GM18519 (cell line): ENCODE measurements around the gene ITPK1.

ENCODE experiments used
- ATAC-seq: cut with Tn5 transposase; IDR thresholded peaks from one replicate; pipeline ENCODE4 v1.9.1; 2021; ENCODE audit warnings: mild to moderate bottlenecking, moderate library complexity; ENCODE audit not compliant: unreplicated experiment, low FRiP score

ITPK1 gene

GRCh38 chr14:93031505-93032315 is 84.0 kb downstream of the ITPK1 start:
- no peak for ATAC-seq

- ATAC-seq, result no peak
These were observed 85.0 kb downstream of the ITPK1 start for GRCh38 chr14:93030761-93031160.

GRCh38 chr14:93029911-93030508 is 85.7 kb downstream of the ITPK1 start:
- no peak for ATAC-seq

GRCh38 chr14:93029417-93029816 is 86.3 kb downstream of the ITPK1 start:
- ATAC-seq, result no peak

GRCh38 chr14:93028724-93029076 is 87.0 kb downstream of the ITPK1 start:
- ATAC-seq, result no peak

GRCh38 chr14:93027810-93028723 is 87.7 kb downstream of the ITPK1 start:
- no peak for ATAC-seq

GRCh38 chr14:93026339-93026738 is 89.4 kb downstream of the ITPK1 start:
- no peak for ATAC-seq

GRCh38 chr14:93025055-93025454 is 90.7 kb downstream of the ITPK1 start:
- no peak for ATAC-seq

GRCh38 chr14:93024493-93024892 is 91.2 kb downstream of the ITPK1 start:
- no peak for ATAC-seq

GRCh38 chr14:93023802-93024434 is 91.8 kb downstream of the ITPK1 start:
- no peak for ATAC-seq

- ATAC-seq, result no peak
These were observed 92.7 kb downstream of the ITPK1 start for GRCh38 chr14:93023039-93023438.

- ATAC-seq, result no peak
These were observed 95.8 kb downstream of the ITPK1 start for GRCh38 chr14:93019970-93020369.

GRCh38 chr14:93019367-93019843 is 96.3 kb downstream of the ITPK1 start:
- ATAC-seq, result no peak

GRCh38 chr14:93018366-93018765 is 97.4 kb downstream of the ITPK1 start:
- ATAC-seq, result no peak

- no peak for ATAC-seq
These were observed 97.8 kb downstream of the ITPK1 start for GRCh38 chr14:93017898-93018297.

- ATAC-seq, result no peak
These were observed 98.4 kb downstream of the ITPK1 start for GRCh38 chr14:93017301-93017797.

GRCh38 chr14:93016275-93016845 is 99.4 kb downstream of the ITPK1 start:
- ATAC-seq, result no peak

GRCh38 chr14:93015505-93015904 is 100.2 kb downstream of the ITPK1 start:
- ATAC-seq, result no peak

- ATAC-seq, result no peak
These were observed 100.7 kb downstream of the ITPK1 start for GRCh38 chr14:93015064-93015463.
